ENCODE measurements around the gene DRD2.

The DRD2 gene

GRCh38 chr11:113505046-113505445 is 29.8 kb upstream of the DRD2 start:
- Histone ChIP-seq H3K4me1 (ENCODE audit: control insufficient read depth, low read depth, low read length) (no peaks in the 10 kb centered on the region), H3K27ac (ENCODE audit: low read length) (no peak overlapping the region), H3K9me3 (ENCODE audit: control insufficient read depth, low read depth, low read length) (no peaks in the 10 kb centered on the region), H3K4me3 (ENCODE audit: low read length) (no peak overlapping the region), H3K9ac (ENCODE audit: low read length) (no peak overlapping the region), H3K27me3 (ENCODE audit: control insufficient read depth, insufficient read depth, low read length) (no peaks in the 10 kb centered on the region), H3K36me3 (ENCODE audit: control insufficient read depth, low read depth, low read length) (no peaks in the 10 kb centered on the region)

GRCh38 chr11:113504586-113504985 is 29.4 kb upstream of the DRD2 start:
- Histone ChIP-seq H3K9me3 (ENCODE audit: control insufficient read depth, low read depth, low read length) (no peaks in the 10 kb centered on the region), H3K27me3 (ENCODE audit: control insufficient read depth, insufficient read depth, low read length) (no peaks in the 10 kb centered on the region), H3K4me3 (ENCODE audit: low read length) (no peak overlapping the region), H3K27ac (ENCODE audit: low read length) (no peak overlapping the region), H3K36me3 (ENCODE audit: control insufficient read depth, low read depth, low read length) (no peaks in the 10 kb centered on the region), H3K9ac (ENCODE audit: low read length) (no peak overlapping the region), H3K4me1 (ENCODE audit: control insufficient read depth, low read depth, low read length) (no peaks in the 10 kb centered on the region)

GRCh38 chr11:113504071-113504470 is 28.9 kb upstream of the DRD2 start:
- no peaks in the 10 kb centered on the region for H3K4me1 ChIP-seq (ENCODE audit: control insufficient read depth, low read depth, low read length)
- H3K4me3 ChIP-seq (ENCODE audit: low read length) = no peak overlapping the region
- no peaks in the 10 kb centered on the region for H3K9me3 ChIP-seq (ENCODE audit: control insufficient read depth, low read depth, low read length)
- H3K27me3 ChIP-seq (ENCODE audit: control insufficient read depth, insufficient read depth, low read length) = no peaks in the 10 kb centered on the region
- no peak overlapping the region for H3K9ac ChIP-seq (ENCODE audit: low read length)
- H3K27ac ChIP-seq (ENCODE audit: low read length) = no peak overlapping the region
- H3K36me3 ChIP-seq (ENCODE audit: control insufficient read depth, low read depth, low read length) = no peaks in the 10 kb centered on the region

- H3K4me3 ChIP-seq (ENCODE audit: low read length) = no peak overlapping the region
- no peaks in the 10 kb centered on the region for H3K9me3 ChIP-seq (ENCODE audit: control insufficient read depth, low read depth, low read length)
- H3K36me3 ChIP-seq (ENCODE audit: control insufficient read depth, low read depth, low read length) = no peaks in the 10 kb centered on the region
- H3K27ac ChIP-seq (ENCODE audit: low read length) = no peak overlapping the region
- H3K4me1 ChIP-seq (ENCODE audit: control insufficient read depth, low read depth, low read length) = no peaks in the 10 kb centered on the region
- H3K27me3 ChIP-seq (ENCODE audit: control insufficient read depth, insufficient read depth, low read length) = no peaks in the 10 kb centered on the region
- no peak overlapping the region for H3K9ac ChIP-seq (ENCODE audit: low read length)
Measured at GRCh38 chr11:113497066-113497910, 22.1 kb upstream of the DRD2 start.

- Histone ChIP-seq H3K27me3 (ENCODE audit: control insufficient read depth, insufficient read depth, low read length) (no peaks in the 10 kb centered on the region), H3K9ac (ENCODE audit: low read length) (no peak overlapping the region), H3K4me1 (ENCODE audit: control insufficient read depth, low read depth, low read length) (no peaks in the 10 kb centered on the region), H3K9me3 (ENCODE audit: control insufficient read depth, low read depth, low read length) (no peaks in the 10 kb centered on the region), H3K27ac (ENCODE audit: low read length) (no peak overlapping the region), H3K36me3 (ENCODE audit: control insufficient read depth, low read depth, low read length) (no peaks in the 10 kb centered on the region), H3K4me3 (ENCODE audit: low read length) (no peak overlapping the region)
Measured at GRCh38 chr11:113496026-113496651, 20.9 kb upstream of the DRD2 start.

- Histone ChIP-seq H3K4me3 (ENCODE audit: low read length) (no peak overlapping the region), H3K36me3 (ENCODE audit: control insufficient read depth, low read depth, low read length) (no peaks in the 10 kb centered on the region), H3K27ac (ENCODE audit: low read length) (no peak overlapping the region), H3K4me1 (ENCODE audit: control insufficient read depth, low read depth, low read length) (no peaks in the 10 kb centered on the region), H3K9me3 (ENCODE audit: control insufficient read depth, low read depth, low read length) (no peaks in the 10 kb centered on the region), H3K9ac (ENCODE audit: low read length) (no peak overlapping the region), H3K27me3 (ENCODE audit: control insufficient read depth, insufficient read depth, low read length) (no peaks in the 10 kb centered on the region)
Measured at GRCh38 chr11:113494021-113494420, 18.8 kb upstream of the DRD2 start.

GRCh38 chr11:113493206-113493605 is 18.0 kb upstream of the DRD2 start:
- Histone ChIP-seq H3K9me3 (ENCODE audit: control insufficient read depth, low read depth, low read length) (no peaks in the 10 kb centered on the region), H3K36me3 (ENCODE audit: control insufficient read depth, low read depth, low read length) (no peaks in the 10 kb centered on the region), H3K9ac (ENCODE audit: low read length) (no peak overlapping the region), H3K27ac (ENCODE audit: low read length) (no peak overlapping the region), H3K27me3 (ENCODE audit: control insufficient read depth, insufficient read depth, low read length) (no peaks in the 10 kb centered on the region), H3K4me3 (ENCODE audit: low read length) (no peak overlapping the region), H3K4me1 (ENCODE audit: control insufficient read depth, low read depth, low read length) (no peaks in the 10 kb centered on the region)

- Histone ChIP-seq H3K4me3 (ENCODE audit: low read length) (no peak overlapping the region), H3K4me1 (ENCODE audit: control insufficient read depth, low read depth, low read length) (no peaks in the 10 kb centered on the region), H3K9ac (ENCODE audit: low read length) (no peak overlapping the region), H3K27me3 (ENCODE audit: control insufficient read depth, insufficient read depth, low read length) (no peaks in the 10 kb centered on the region), H3K36me3 (ENCODE audit: control insufficient read depth, low read depth, low read length) (no peaks in the 10 kb centered on the region), H3K27ac (ENCODE audit: low read length) (no peak overlapping the region), H3K9me3 (ENCODE audit: control insufficient read depth, low read depth, low read length) (no peaks in the 10 kb centered on the region)
Measured at GRCh38 chr11:113488931-113489351, 13.7 kb upstream of the DRD2 start.

GRCh38 chr11:113487622-113488021 is 12.4 kb upstream of the DRD2 start:
- Histone ChIP-seq H3K9me3 (ENCODE audit: control insufficient read depth, low read depth, low read length) (no peaks in the 10 kb centered on the region), H3K4me1 (ENCODE audit: control insufficient read depth, low read depth, low read length) (no peaks in the 10 kb centered on the region), H3K4me3 (ENCODE audit: low read length) (no peak overlapping the region), H3K36me3 (ENCODE audit: control insufficient read depth, low read depth, low read length) (no peaks in the 10 kb centered on the region), H3K9ac (ENCODE audit: low read length) (no peak overlapping the region), H3K27ac (ENCODE audit: low read length) (no peak overlapping the region), H3K27me3 (ENCODE audit: control insufficient read depth, insufficient read depth, low read length) (no peaks in the 10 kb centered on the region)

GRCh38 chr11:113484223-113484622 is 9.0 kb upstream of the DRD2 start:
- Histone ChIP-seq H3K27me3 (ENCODE audit: control insufficient read depth, insufficient read depth, low read length) (no peaks in the 10 kb centered on the region), H3K36me3 (ENCODE audit: control insufficient read depth, low read depth, low read length) (no peaks in the 10 kb centered on the region), H3K4me1 (ENCODE audit: control insufficient read depth, low read depth, low read length) (no peaks in the 10 kb centered on the region)

GRCh38 chr11:113481672-113482071 is 6.5 kb upstream of the DRD2 start:
- Histone ChIP-seq H3K9ac (ENCODE audit: low read length) (no peak overlapping the region), H3K9me3 (ENCODE audit: control insufficient read depth, low read depth, low read length) (no peaks in the 10 kb centered on the region), H3K4me3 (ENCODE audit: low read length) (no peak overlapping the region), H3K27me3 (ENCODE audit: control insufficient read depth, insufficient read depth, low read length) (peaks cover 5% of the 10 kb centered on the region), H3K36me3 (ENCODE audit: control insufficient read depth, low read depth, low read length) (no peaks in the 10 kb centered on the region), H3K4me1 (ENCODE audit: control insufficient read depth, low read depth, low read length) (no peaks in the 10 kb centered on the region), H3K27ac (ENCODE audit: low read length) (no peak overlapping the region)

More at GRCh38 chr11:113484223-113484622, 9.0 kb upstream of the DRD2 start:
- Histone ChIP-seq H3K27ac (ENCODE audit: low read length) (no peak overlapping the region), H3K4me3 (ENCODE audit: low read length) (no peak overlapping the region), H3K9me3 (ENCODE audit: control insufficient read depth, low read depth, low read length) (no peaks in the 10 kb centered on the region), H3K9ac (ENCODE audit: low read length) (no peak overlapping the region)

- H3K9me3 ChIP-seq (ENCODE audit: control insufficient read depth, low read depth, low read length) = no peaks in the 10 kb centered on the region
- H3K4me3 ChIP-seq (ENCODE audit: low read length) = no peak overlapping the region
- no peak overlapping the region for H3K27ac ChIP-seq (ENCODE audit: low read length)
- peaks cover 10% of the 10 kb centered on the region for H3K27me3 ChIP-seq (ENCODE audit: control insufficient read depth, insufficient read depth, low read length)
- no peak overlapping the region for H3K9ac ChIP-seq (ENCODE audit: low read length)
- H3K4me1 ChIP-seq (ENCODE audit: control insufficient read depth, low read depth, low read length) = no peaks in the 10 kb centered on the region
- no peaks in the 10 kb centered on the region for H3K36me3 ChIP-seq (ENCODE audit: control insufficient read depth, low read depth, low read length)
Measured at GRCh38 chr11:113481226-113481625, 6.0 kb upstream of the DRD2 start.
